Measurements from ENCODE around the gene TTC12.

DNA sequence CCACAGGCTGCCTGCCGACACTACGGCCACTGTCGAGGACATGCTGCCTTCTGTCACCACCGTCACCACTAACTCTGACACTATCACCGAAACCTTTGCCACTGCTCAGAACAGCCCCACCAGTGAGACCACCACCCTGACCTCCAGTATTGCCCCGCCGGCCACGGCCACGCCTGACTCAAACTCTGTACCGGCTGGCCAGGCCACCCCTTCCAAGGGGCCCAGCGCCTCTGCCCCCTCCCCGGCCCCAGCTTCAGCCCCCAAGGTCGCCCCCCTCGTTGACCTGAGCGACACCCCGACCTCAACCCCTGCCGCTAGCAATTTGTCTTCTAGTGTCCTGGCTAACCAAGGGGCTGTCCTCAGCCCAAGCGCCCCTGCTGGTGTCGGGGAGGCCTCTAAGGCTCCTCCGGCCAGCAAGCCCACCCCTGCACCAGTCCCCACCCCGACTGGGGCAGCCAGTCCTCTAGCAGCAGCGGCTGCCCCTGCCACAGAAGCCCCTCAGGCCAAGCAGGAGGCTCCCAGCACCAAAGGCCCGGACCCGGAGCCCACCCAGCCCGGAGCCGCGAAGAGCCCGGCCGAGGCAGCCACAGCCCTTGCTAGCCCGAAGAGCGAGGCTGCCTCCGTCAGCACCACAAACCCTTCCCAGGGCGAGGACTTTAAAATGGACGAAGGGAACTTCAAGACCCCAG, 41.3 kb upstream of the TTC12 start:
- TF ChIP-seq PPARD (CRISPR knock-in tag; IDR thresholded peaks at IDR 0.05) (no peak), NELFE (IDR thresholded peaks at IDR 0.05; ENCODE audit: insufficient read depth, insufficient read length) (no peak), ELF1 (tag; IDR thresholded peaks at IDR 0.05) (no peak), XRCC4 (IDR thresholded peaks at IDR 0.05; ENCODE audit: extremely low read depth, insufficient read depth, insufficient read length) (no peak), ZNF121 (CRISPR knock-in tag; conservative IDR thresholded peaks at IDR 0.05) (no peak), KAT8 (IDR thresholded peaks at IDR 0.05; ENCODE audit: low read depth) (no peak), ZNF140 (CRISPR knock-in tag; IDR thresholded peaks at IDR 0.05) (no peak)
- TF ChIP-seq, protein P1, sequence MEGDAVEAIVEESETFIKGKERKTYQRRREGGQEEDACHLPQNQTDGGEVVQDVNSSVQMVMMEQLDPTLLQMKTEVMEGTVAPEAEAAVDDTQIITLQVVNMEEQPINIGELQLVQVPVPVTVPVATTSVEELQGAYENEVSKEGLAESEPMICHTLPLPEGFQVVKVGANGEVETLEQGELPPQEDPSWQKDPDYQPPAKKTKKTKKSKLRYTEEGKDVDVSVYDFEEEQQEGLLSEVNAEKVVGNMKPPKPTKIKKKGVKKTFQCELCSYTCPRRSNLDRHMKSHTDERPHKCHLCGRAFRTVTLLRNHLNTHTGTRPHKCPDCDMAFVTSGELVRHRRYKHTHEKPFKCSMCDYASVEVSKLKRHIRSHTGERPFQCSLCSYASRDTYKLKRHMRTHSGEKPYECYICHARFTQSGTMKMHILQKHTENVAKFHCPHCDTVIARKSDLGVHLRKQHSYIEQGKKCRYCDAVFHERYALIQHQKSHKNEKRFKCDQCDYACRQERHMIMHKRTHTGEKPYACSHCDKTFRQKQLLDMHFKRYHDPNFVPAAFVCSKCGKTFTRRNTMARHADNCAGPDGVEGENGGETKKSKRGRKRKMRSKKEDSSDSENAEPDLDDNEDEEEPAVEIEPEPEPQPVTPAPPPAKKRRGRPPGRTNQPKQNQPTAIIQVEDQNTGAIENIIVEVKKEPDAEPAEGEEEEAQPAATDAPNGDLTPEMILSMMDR (IDR thresholded peaks at IDR 0.05 in 2 of 3, conservative IDR thresholded peaks at IDR 0.05 in 1 of 3; ENCODE audit: insufficient read depth in 2 of 3, low read depth in 1 of 3, low read length in 3 of 3) = no peak
- TF ChIP-seq, protein P2, sequence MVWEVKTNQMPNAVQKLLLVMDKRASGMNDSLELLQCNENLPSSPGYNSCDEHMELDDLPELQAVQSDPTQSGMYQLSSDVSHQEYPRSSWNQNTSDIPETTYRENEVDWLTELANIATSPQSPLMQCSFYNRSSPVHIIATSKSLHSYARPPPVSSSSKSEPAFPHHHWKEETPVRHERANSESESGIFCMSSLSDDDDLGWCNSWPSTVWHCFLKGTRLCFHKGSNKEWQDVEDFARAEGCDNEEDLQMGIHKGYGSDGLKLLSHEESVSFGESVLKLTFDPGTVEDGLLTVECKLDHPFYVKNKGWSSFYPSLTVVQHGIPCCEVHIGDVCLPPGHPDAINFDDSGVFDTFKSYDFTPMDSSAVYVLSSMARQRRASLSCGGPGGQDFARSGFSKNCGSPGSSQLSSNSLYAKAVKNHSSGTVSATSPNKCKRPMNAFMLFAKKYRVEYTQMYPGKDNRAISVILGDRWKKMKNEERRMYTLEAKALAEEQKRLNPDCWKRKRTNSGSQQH (CRISPR knock-in tag; IDR thresholded peaks at IDR 0.05) = no peak
